GM21360 (cell line): ENCODE results near the gene SPCS1.
"Not testable (repeated sequence)": the region's sequence is repeated elsewhere in the genome, so short reads cannot be mapped to it uniquely, and the experiment has no call there.

Experiments used
- ATAC-seq: cut with Tn5 transposase; IDR thresholded peaks from one replicate; pipeline ENCODE4 v1.9.1; 2021; ENCODE audit warnings: mild to moderate bottlenecking, moderate library complexity; ENCODE audit not compliant: unreplicated experiment

The SPCS1 gene

GRCh38 chr3:52705688-52706686 is at the start of gene SPCS1, which contains the start of gene GLT8D1:
TSS of gene SPCS1 (plus strand) at chr3:52706106. CDS start at chr3:52706247, 141 bp downstream.
TSS of gene GLT8D1 (minus strand) at chr3:52705791. CDS start at chr3:52700460, 5,331 bp downstream.
- peak; percentile 68 for ATAC-seq

- ATAC-seq = no peak
Measured at GRCh38 chr3:52660046-52660445, 45.9 kb upstream of the SPCS1 start.

- no peak for ATAC-seq
Measured at GRCh38 chr3:52663098-52663497, 42.8 kb upstream of the SPCS1 start.

GRCh38 chr3:52670621-52671521 is 35.0 kb upstream of the SPCS1 start:
- ATAC-seq = no peak

GRCh38 chr3:52671676-52672075 is 34.2 kb upstream of the SPCS1 start:
- no peak for ATAC-seq

- ATAC-seq = not testable (repeated sequence)
Measured at GRCh38 chr3:52676201-52676600, 29.7 kb upstream of the SPCS1 start.

- ATAC-seq = no peak
Measured at GRCh38 chr3:52678265-52679198, 27.4 kb upstream of the SPCS1 start.

- no peak for ATAC-seq
Measured at GRCh38 chr3:52679199-52679538, 26.7 kb upstream of the SPCS1 start.

GRCh38 chr3:52679811-52680210 is 26.1 kb upstream of the SPCS1 start:
- no peak for ATAC-seq

GRCh38 chr3:52681596-52681995 is 24.3 kb upstream of the SPCS1 start:
- no peak for ATAC-seq

GRCh38 chr3:52682016-52682415 is 23.9 kb upstream of the SPCS1 start:
- no peak for ATAC-seq

GRCh38 chr3:52683611-52684010 is 22.3 kb upstream of the SPCS1 start:
- ATAC-seq = no peak

- ATAC-seq = no peak
Measured at GRCh38 chr3:52684184-52684583, 21.7 kb upstream of the SPCS1 start.

GRCh38 chr3:52685285-52685708 is 20.6 kb upstream of the SPCS1 start:
- peak; percentile 76 for ATAC-seq

GRCh38 chr3:52685709-52686691 is 19.9 kb upstream of the SPCS1 start, which contains the start of the genes GNL3 and PBRM1:
TSS of gene GNL3 (plus strand) at chr3:52686032. CDS start at chr3:52686093, 61 bp downstream.
TSS of gene PBRM1 (minus strand) at chr3:52685913.
- peak; percentile 75 for ATAC-seq

GRCh38 chr3:52688266-52688665 is 17.6 kb upstream of the SPCS1 start:
- ATAC-seq = no peak

- ATAC-seq = no peak
Measured at GRCh38 chr3:52689151-52689550, 16.8 kb upstream of the SPCS1 start.

GRCh38 chr3:52690560-52690959 is 15.3 kb upstream of the SPCS1 start:
- ATAC-seq = no peak

GRCh38 chr3:52693071-52693470 is 12.8 kb upstream of the SPCS1 start:
- no peak for ATAC-seq
